Measurements from ENCODE around the gene RASGRP3.

Gene RASGRP3

DNA sequence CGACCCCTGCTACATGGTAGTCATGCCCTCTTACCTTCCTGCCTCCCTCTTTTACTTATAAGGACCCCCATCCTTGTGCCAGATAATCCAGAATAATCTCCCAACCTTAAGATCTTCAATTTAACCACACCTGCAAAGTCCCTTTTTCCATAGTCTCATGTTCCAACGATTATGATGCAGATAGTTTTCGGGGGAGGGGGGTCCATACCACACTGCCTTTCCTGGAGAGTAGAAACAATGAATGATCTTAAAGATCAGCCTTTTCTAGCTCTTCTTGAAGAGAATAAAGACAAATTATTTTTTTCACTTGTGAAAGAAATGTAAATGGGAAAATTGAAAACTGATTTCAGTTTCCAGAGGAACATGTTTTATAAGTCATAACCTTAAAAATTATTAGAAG lies 127.0 kb downstream of the RASGRP3 start:
- H3K4me3 ChIP-seq (ENCODE audit: low read length) = no peak overlapping the region
- H3K36me3 ChIP-seq (ENCODE audit: insufficient read depth, low read length) = no peaks in the 10 kb centered on the region
- H3K9ac ChIP-seq (ENCODE audit: low read depth, low read length) = no peak overlapping the region
- WGBS = 63% methylated on average over 3 of the region's 3 CpGs
- H3K27ac ChIP-seq (ENCODE audit: low read depth, low read length) = peak overlapping the region; percentile 66
- H3K4me1 ChIP-seq (ENCODE audit: insufficient read depth, low read length) = peaks cover 43% of the 10 kb centered on the region
- H3K9me3 ChIP-seq (ENCODE audit: insufficient read depth, low read depth, low read length) = no peaks in the 10 kb centered on the region
- H3K27me3 ChIP-seq (ENCODE audit: insufficient read depth, low read length) = no peaks in the 10 kb centered on the region

DNA sequence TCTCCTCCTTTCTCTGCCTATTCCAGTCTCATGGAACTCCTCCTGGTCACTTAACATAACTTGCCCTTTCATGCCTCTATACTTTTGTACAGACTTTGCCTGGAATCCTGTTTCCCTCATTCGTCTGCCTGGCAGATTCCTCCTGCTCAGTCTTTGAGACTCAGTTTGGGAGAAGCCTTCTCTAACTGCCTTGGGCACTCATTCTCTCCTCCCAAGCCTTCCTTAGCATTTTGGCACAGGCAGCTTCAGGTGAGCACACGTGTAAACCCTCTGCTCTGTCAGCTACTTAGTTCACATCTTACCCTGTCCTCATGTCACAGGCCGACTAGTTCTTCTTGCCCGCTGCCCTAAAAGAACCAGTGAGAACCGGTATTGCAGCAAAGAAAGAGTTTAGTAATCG lies 128.6 kb downstream of the RASGRP3 start:
- 73% methylated on average over 6 of the region's 6 CpGs for WGBS
- peaks cover 8% of the 10 kb centered on the region for H3K9me3 ChIP-seq (ENCODE audit: insufficient read depth, low read depth, low read length)
- H3K27me3 ChIP-seq (ENCODE audit: insufficient read depth, low read length) = no peaks in the 10 kb centered on the region
- H3K36me3 ChIP-seq (ENCODE audit: insufficient read depth, low read length) = 0 out of 2 replicates have a peak, but pooled peaks cover 7% of the 10 kb centered on the region
- H3K4me1 ChIP-seq (ENCODE audit: insufficient read depth, low read length) = peaks cover 51% of the 10 kb centered on the region
- H3K9ac ChIP-seq (ENCODE audit: low read depth, low read length) = no peak overlapping the region
- peak overlapping the region; percentile 51 for H3K27ac ChIP-seq (ENCODE audit: low read depth, low read length)
- no peak overlapping the region for H3K4me3 ChIP-seq (ENCODE audit: low read length)

DNA sequence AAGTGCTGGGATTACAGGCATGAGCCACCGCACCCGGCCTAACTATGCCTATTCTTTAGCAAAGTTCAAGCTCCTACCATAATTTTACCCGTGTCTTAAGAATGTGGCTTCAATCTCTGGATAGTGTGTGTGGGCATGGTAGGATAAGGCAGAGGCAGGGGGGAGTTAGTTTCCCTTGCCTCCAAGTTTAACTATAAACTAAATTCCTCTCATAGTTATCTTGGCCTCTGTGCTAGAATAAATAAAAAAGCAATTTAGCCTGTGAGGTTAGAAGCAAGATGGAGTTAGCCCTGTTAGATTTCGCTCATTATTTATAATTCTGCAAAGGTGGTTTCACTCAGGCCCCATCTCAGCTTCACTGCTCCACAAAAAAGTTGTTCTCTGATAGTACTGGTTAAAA lies 129.7 kb downstream of the RASGRP3 start:
- H3K36me3 ChIP-seq (ENCODE audit: insufficient read depth, low read length) = peaks cover 15% of the 10 kb centered on the region; the same call in 1 of the 2 replicates
- WGBS = 100% methylated on average over 3 of the region's 4 CpGs
- no peak overlapping the region for H3K9ac ChIP-seq (ENCODE audit: low read depth, low read length)

DNA sequence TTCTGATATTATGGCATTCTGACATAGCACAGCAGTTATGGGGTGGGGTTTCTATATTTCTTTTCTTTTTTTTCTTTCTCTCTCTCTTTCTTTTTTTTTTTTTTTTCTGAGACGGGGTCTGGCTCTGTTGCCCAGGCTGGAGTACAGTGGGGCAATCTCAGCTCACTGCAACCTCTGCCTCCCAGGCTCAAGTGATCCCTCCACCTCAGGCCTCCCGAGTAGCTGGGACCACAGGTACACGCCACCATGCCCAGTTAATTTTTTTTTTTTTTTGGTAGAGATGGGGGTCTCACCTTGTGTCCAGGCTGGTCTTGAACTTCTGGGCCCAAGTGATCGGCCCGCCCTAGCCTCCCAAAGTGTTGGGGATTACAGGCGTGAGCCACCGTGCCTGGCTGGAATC lies 130.2 kb downstream of the RASGRP3 start:
- no peak overlapping the region for H3K4me3 ChIP-seq (ENCODE audit: low read length)
- peak overlapping the region; percentile 81; the same call in 1 of the 2 replicates for H3K27ac ChIP-seq (ENCODE audit: low read depth, low read length)
- WGBS = 96% methylated on average over 7 of the region's 7 CpGs

More for the DNA sequence above, 129.7 kb downstream of the RASGRP3 start:
- Histone ChIP-seq H3K9me3 (ENCODE audit: insufficient read depth, low read depth, low read length) (peaks cover 18% of the 10 kb centered on the region), H3K4me1 (ENCODE audit: insufficient read depth, low read length) (peaks cover 51% of the 10 kb centered on the region), H3K27ac (ENCODE audit: low read depth, low read length) (no peak overlapping the region), H3K27me3 (ENCODE audit: insufficient read depth, low read length) (no peaks in the 10 kb centered on the region), H3K4me3 (ENCODE audit: low read length) (no peak overlapping the region)

DNA sequence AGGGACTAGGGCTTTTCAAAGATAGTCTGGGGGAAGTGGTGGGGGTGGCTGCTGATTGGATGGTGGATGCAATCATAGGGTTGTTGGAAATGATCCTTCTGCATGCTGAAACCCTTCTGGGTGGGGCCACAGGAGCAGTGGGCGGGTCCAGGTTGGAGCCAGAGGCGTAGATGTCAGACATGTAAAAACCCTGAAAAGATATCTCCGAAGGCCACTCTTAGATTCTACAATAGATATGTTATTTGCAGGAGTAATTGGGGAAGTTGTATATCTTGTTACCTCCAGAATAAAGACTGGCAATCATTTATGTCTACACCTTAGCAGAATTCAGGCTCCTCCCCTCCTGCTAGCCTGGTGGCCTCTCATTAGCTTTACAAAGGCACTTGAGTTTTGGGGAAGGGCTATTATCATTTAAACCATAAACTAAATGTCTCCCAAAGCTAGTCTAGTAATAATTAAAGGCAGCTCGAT lies 130.8 kb downstream of the RASGRP3 start:
- Histone ChIP-seq H3K27me3 (ENCODE audit: insufficient read depth, low read length) (no peaks in the 10 kb centered on the region), H3K9ac (ENCODE audit: low read depth, low read length) (no peak overlapping the region), H3K36me3 (ENCODE audit: insufficient read depth, low read length) (peaks cover 19% of the 10 kb centered on the region; the same call in 1 of the 2 replicates), H3K4me1 (ENCODE audit: insufficient read depth, low read length) (peaks cover 46% of the 10 kb centered on the region), H3K27ac (ENCODE audit: low read depth, low read length) (peak overlapping the region; percentile 83; the same call in 1 of the 2 replicates), H3K4me3 (ENCODE audit: low read length) (peak overlapping the region; percentile 27), H3K9me3 (ENCODE audit: insufficient read depth, low read depth, low read length) (peaks cover 27% of the 10 kb centered on the region)
- WGBS = 26% methylated on average over 3 of the region's 4 CpGs

More for the DNA sequence above, 130.2 kb downstream of the RASGRP3 start:
- H3K4me1 ChIP-seq (ENCODE audit: insufficient read depth, low read length) = peaks cover 51% of the 10 kb centered on the region
- H3K9ac ChIP-seq (ENCODE audit: low read depth, low read length) = no peak overlapping the region; the same call in 1 of the 2 replicates
- peaks cover 15% of the 10 kb centered on the region; the same call in 1 of the 2 replicates for H3K36me3 ChIP-seq (ENCODE audit: insufficient read depth, low read length)
- H3K9me3 ChIP-seq (ENCODE audit: insufficient read depth, low read depth, low read length) = peaks cover 23% of the 10 kb centered on the region
- H3K27me3 ChIP-seq (ENCODE audit: insufficient read depth, low read length) = no peaks in the 10 kb centered on the region

DNA sequence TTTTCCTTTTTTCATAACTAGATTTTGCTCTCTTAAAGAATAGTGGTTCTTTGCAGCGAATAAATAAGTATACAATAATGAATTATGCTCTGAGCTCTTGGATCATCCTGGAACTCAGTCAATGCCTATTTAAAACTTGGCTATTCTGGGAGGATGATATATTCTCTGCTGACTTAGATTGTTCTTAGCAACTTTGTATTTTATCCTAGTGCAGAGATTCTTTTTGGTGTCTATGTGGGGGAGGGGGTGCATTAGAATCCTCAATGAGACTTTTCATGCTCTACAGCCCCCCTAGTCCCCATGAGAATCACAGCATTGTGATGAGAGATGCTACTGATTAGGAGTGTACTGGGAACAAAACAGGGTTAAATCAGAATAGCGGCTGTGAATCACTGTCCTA lies 131.5 kb downstream of the RASGRP3 start:
- peak overlapping the region; percentile 21 for H3K4me3 ChIP-seq (ENCODE audit: low read length)

DNA sequence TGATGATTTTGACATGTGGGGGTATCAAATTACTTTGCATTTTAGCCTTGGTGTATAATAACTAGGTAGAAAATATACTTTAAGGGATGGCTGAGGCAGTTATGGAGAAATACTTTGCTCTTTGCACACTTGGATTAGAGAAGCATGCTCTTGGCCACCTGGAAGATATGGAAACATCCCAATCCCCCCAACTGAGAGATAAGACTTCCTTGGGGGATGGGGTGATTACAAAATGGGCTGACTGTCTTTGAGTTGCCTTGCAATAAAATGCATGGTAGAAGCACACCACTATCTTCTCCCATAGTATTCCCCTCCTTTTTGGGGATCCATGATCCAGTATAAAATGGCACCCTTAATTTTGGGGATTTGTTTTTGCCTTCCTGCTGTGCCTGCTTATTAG lies 137.7 kb downstream of the RASGRP3 start:
- Histone ChIP-seq H3K9me3 (ENCODE audit: insufficient read depth, low read depth, low read length) (peaks cover 53% of the 10 kb centered on the region), H3K27ac (ENCODE audit: low read depth, low read length) (no peak overlapping the region), H3K4me1 (ENCODE audit: insufficient read depth, low read length) (peaks cover 30% of the 10 kb centered on the region), H3K27me3 (ENCODE audit: insufficient read depth, low read length) (no peaks in the 10 kb centered on the region), H3K4me3 (ENCODE audit: low read length) (no peak overlapping the region), H3K9ac (ENCODE audit: low read depth, low read length) (no peak overlapping the region), H3K36me3 (ENCODE audit: insufficient read depth, low read length) (peaks cover 48% of the 10 kb centered on the region)

More for the DNA sequence above, 131.5 kb downstream of the RASGRP3 start:
- H3K27ac ChIP-seq (ENCODE audit: low read depth, low read length) = peak overlapping the region; percentile 83
- peaks cover 44% of the 10 kb centered on the region for H3K4me1 ChIP-seq (ENCODE audit: insufficient read depth, low read length)
- peaks cover 19% of the 10 kb centered on the region; the same call in 1 of the 2 replicates for H3K36me3 ChIP-seq (ENCODE audit: insufficient read depth, low read length)
- H3K27me3 ChIP-seq (ENCODE audit: insufficient read depth, low read length) = no peaks in the 10 kb centered on the region
- H3K9ac ChIP-seq (ENCODE audit: low read depth, low read length) = 0 out of 2 replicates have a peak overlapping the region, but pooled peaks have one; percentile 9
- 83% methylated on average over 2 of the region's 2 CpGs for WGBS
- peaks cover 27% of the 10 kb centered on the region for H3K9me3 ChIP-seq (ENCODE audit: insufficient read depth, low read depth, low read length)
